G401 (cell line): Measurements from ENCODE around the gene SIX2. TPM values are rescaled to one million over a fixed set of nuclear protein-coding genes. Genes with fewer than 3 reads are reported as not detected.

ENCODE experiments used
- total RNA-seq: library from RNA; depleted of rRNA; stranded (reverse); fragments of >200 nt; shearing (Covaris generic); gene quantifications from 2 replicates; pipeline ENCODE4 v1.2.3, GENCODE V29; 2014; rRNA removed

Gene SIX2
- total RNA-seq, 1 experiment from 2014 or later = not detected

Other genes starting within 250 kb of the SIX2 start
- not detected in 2 replicates for gene SIX3, start 67.8 kb downstream of the SIX2 start, total RNA-seq